Endothelial cell of umbilical vein (primary cell): Measurements from ENCODE around the gene CLRN1. TPM values are rescaled to one million over a fixed set of nuclear protein-coding genes. Genes with fewer than 3 reads are reported as not detected.

ENCODE experiments used
- BruUV-seq: library from RNA; stranded (reverse); fragments of 400-500 nt; replicated peaks from 2 replicates; lab custom pipeline; 2021; lab: Mats Ljungman, UMichigan
- CTCF ChIA-PET: fragments of 300-600, 350-600 bp; sonication (Branson Sonifier 250); formaldehyde crosslinking; loops from one replicate; lab custom pipeline; 2021; ENCODE audit warnings: antibody characterized with exemption, inconsistent platforms; lab: Charles Lee
- POLR2A ChIA-PET: fragments of 300-600, 350-600 bp; sonication (Branson Sonifier 250); formaldehyde crosslinking; loops from one replicate; lab custom pipeline; 2021; ENCODE audit warnings: antibody characterized with exemption, inconsistent platforms; lab: Charles Lee
- DNase-seq: peaks from one replicate; pipeline ENCODE4 v3.0.0-alpha.2; 2011; ENCODE audit warnings: low read depth, low spot score
- FAIRE-seq: peaks from 2 replicates; lab custom pipeline; 2011; peaks lifted over from hg19 to GRCh38; lab: Jason Lieb, UNC
- H2AFZ ChIP-seq: 2 replicates; pipeline ENCODE4 v1.6.0; 2012; ENCODE audit warnings: low read depth, low read length, control low read depth, inconsistent platforms
- H3K27ac ChIP-seq: 2 replicates; pipeline ENCODE4 v1.5.1; 2011; ENCODE audit warnings: low read depth, mild to moderate bottlenecking, control low read depth, low read length, moderate library complexity; ENCODE audit not compliant: insufficient read depth
- H3K27me3 ChIP-seq, 2 experiments: 2 replicates each; pipeline versions ENCODE4 v1.6.0 to v1.6.1; 2011; ENCODE audit warnings: low read length in 2 of 2, mixed read lengths in 1 of 2; ENCODE audit not compliant: control insufficient read depth in 2 of 2, insufficient read depth in 2 of 2
- H3K36me3 ChIP-seq, 2 experiments: 2 replicates in 1 of 2; 3 replicates in 1 of 2; pipeline ENCODE4 v1.5.1; 2011; ENCODE audit warnings: low read length in 2 of 2, mild to moderate bottlenecking in 1 of 2, moderate library complexity in 1 of 2; ENCODE audit not compliant: control insufficient read depth in 2 of 2, insufficient read depth in 2 of 2; ENCODE audit errors: extremely low read depth in 1 of 2
- H3K4me1 ChIP-seq: 3 replicates; pipeline ENCODE4 v1.5.1; 2011; ENCODE audit warnings: mild to moderate bottlenecking, low read length; ENCODE audit not compliant: control insufficient read depth, insufficient read depth; ENCODE audit errors: extremely low read depth
- H3K4me2 ChIP-seq: 2 replicates; pipeline ENCODE4 v1.6.1; 2011; ENCODE audit warnings: low read length, control low read depth, mixed read lengths; ENCODE audit not compliant: insufficient read depth
- H3K4me3 ChIP-seq, 3 experiments: fragments of 200-600 bp in 1 of 3; sonication (generic), shearing (Covaris generic) in 1 of 3; replicated peaks in 1 of 3; 2 replicates each; pipeline ENCODE4 v1.5.1; 2011 to 2016; ENCODE audit warnings: control low read depth in 3 of 3, low read length in 3 of 3, mild to moderate bottlenecking in 2 of 3, inconsistent platforms in 1 of 3, low read depth in 1 of 3, moderate library complexity in 1 of 3; ENCODE audit not compliant: insufficient read depth in 1 of 3
- H3K79me2 ChIP-seq: 2 replicates; pipeline ENCODE4 v1.6.0; 2012; ENCODE audit warnings: low read length, inconsistent platforms; ENCODE audit not compliant: control insufficient read depth, insufficient read depth
- H3K9ac ChIP-seq: replicated peaks from 2 replicates; pipeline ENCODE3; 2011; ENCODE audit warnings: low read length, control low read depth; ENCODE audit not compliant: insufficient read depth; ENCODE audit errors: extremely low read depth
- H3K9me1 ChIP-seq: replicated peaks from 3 replicates; pipeline ENCODE4 v1.6.0; 2011; ENCODE audit warnings: mild to moderate bottlenecking, low read length; ENCODE audit not compliant: control insufficient read depth, insufficient read depth; ENCODE audit errors: extremely low read depth
- H3K9me3 ChIP-seq: replicated peaks from 2 replicates; pipeline ENCODE4 v1.5.1; 2012; ENCODE audit warnings: low read length, inconsistent platforms; ENCODE audit not compliant: control insufficient read depth, insufficient read depth
- H4K20me1 ChIP-seq: replicated peaks from 2 replicates; pipeline ENCODE3; 2011; ENCODE audit warnings: mild to moderate bottlenecking, low read length; ENCODE audit not compliant: control insufficient read depth, insufficient read depth; ENCODE audit errors: extremely low read depth
- CTCF ChIP-seq, 2 donors: IDR thresholded peaks; 1 replicate in 1 of 2; 2 replicates in 1 of 2; pipeline ENCODE4 v1.5.1; 2011; ENCODE audit warnings: low read length in 2 of 2, mild to moderate bottlenecking in 2 of 2, moderate library complexity in 2 of 2, control low read depth in 1 of 2, inconsistent platforms in 1 of 2, low read depth in 1 of 2; ENCODE audit not compliant: insufficient read depth in 1 of 2; ENCODE audit errors: extremely low read depth in 1 of 2
- EZH2 ChIP-seq: IDR thresholded peaks from 2 replicates; pipeline ENCODE4 v1.6.1; 2012; ENCODE audit warnings: borderline replicate concordance, low read depth, mild to moderate bottlenecking, moderate library complexity, low read length, inconsistent platforms; ENCODE audit not compliant: severe bottlenecking
- FOS ChIP-seq: IDR thresholded peaks from 2 replicates; pipeline ENCODE4 v1.6.1; 2011; ENCODE audit warnings: mild to moderate bottlenecking, low read length, moderate library complexity, borderline replicate concordance; ENCODE audit not compliant: insufficient read depth
- GATA2 ChIP-seq: IDR thresholded peaks from 2 replicates; pipeline ENCODE4 v1.7.0; 2011; ENCODE audit warnings: low read depth, mild to moderate bottlenecking, moderate library complexity, mixed read lengths, low read length; ENCODE audit not compliant: insufficient read length, insufficient read depth
- JUN ChIP-seq: IDR thresholded peaks from 2 replicates; pipeline ENCODE4 v1.6.1; 2011; ENCODE audit warnings: borderline replicate concordance, low read depth; ENCODE audit not compliant: insufficient read length, insufficient read depth
- MAX ChIP-seq: IDR thresholded peaks from 2 replicates; pipeline ENCODE4 v1.6.1; 2011; ENCODE audit not compliant: insufficient read depth, insufficient read length
- MYC ChIP-seq: IDR thresholded peaks from one replicate; pipeline ENCODE4 v1.6.1; 2011; ENCODE audit warnings: mild to moderate bottlenecking, low read depth, low read length
- POLR2A ChIP-seq: IDR thresholded peaks from 2 replicates; pipeline ENCODE4 v1.6.1; 2012; ENCODE audit warnings: low read depth, mild to moderate bottlenecking, control low read depth, low read length
- POLR2AphosphoS5 ChIP-seq: IDR thresholded peaks from 2 replicates; pipeline ENCODE4 v1.6.1; 2012; ENCODE audit warnings: low read depth, mild to moderate bottlenecking, control low read depth, low read length, moderate library complexity; ENCODE audit not compliant: insufficient read depth
- dilution Hi-C: fragments of 300-500 bp; cut with MboI; formaldehyde crosslinking; loops from one replicate; pipeline ENCODE4 v1.15.0; 2019; ENCODE audit warnings: low sequenced_read_pairs; ENCODE audit not compliant: extremely low pct_ligation_motif_present
- intact Hi-C: fragments of 100-400 bp; cut with micrococcal nuclease; formaldehyde crosslinking; loops from one replicate; pipeline ENCODE4 v1.10.0; 2022
- polyA plus RNA-seq, 4 experiments: library from polyadenylated mRNA; depleted of rRNA in 3 of 4; stranded (reverse) in 3 of 4; unstranded in 1 of 4; fragments of >200 nt; gene quantifications; 2 replicates each; pipeline versions ENCODE4 v1.2.1 to v1.2.3, GENCODE V29; 2011 to 2012; ENCODE audit warnings: missing spikeins in 1 of 4
- total RNA-seq: library from RNA; stranded (reverse); gene quantifications from 2 replicates; pipeline ENCODE4 v1.2.3, GENCODE V29; 2021

CLRN1 gene
- total and polyA plus RNA-seq, 2 donors (not counting 3 experiments of a cell fraction or from before 2014, with no cell fraction given): not detected

- Histone ChIP-seq H3K36me3 (no peaks in the 10 kb centered on the region), H3K4me1 (no peaks in the 10 kb centered on the region), H2AFZ (no peak overlapping the region), H3K79me2 (no peaks in the 10 kb centered on the region), H3K27ac (no peak overlapping the region), H3K9ac (no peak overlapping the region), H3K27me3 (peaks cover 3 to 12% of the 10 kb centered on the region in 2 experiments), H4K20me1 (no peaks in the 10 kb centered on the region), H3K9me3 (no peaks in the 10 kb centered on the region), H3K4me3 (no peak overlapping the region), H3K4me2 (no peak overlapping the region), H3K9me1 (no peaks in the 10 kb centered on the region)
- dilution Hi-C loops: no loop called here
- intact Hi-C loops: no loop called here
- POLR2A ChIA-PET: no interaction called here
- FAIRE-seq (no peak), DNase-seq (no peak)
- TF ChIP-seq EZH2 (no peak), GATA2 (no peak), POLR2A (no peak), FOS (no peak), POLR2AphosphoS5 (no peak), MYC (no peak), JUN (no peak), CTCF (IDR thresholded peaks at IDR 0.05; ENCODE audit: extremely low read depth in 1 of 2, insufficient read depth in 1 of 2, low read depth in 1 of 2, low read length in 2 of 2) (no peak), MAX (no peak)
- BruUV-seq: no TSS peak
- CTCF ChIA-PET: interaction anchor here (1.0 kb wide), 1 partner anchor 12 kb away, joined by 3 read pairs; no protein-coding TSS in a partner anchor
Observed at GRCh38 chr3:150876611-150877265, 95.8 kb downstream of the CLRN1 start.

Other genes starting within 250 kb of the CLRN1 start
- 16.0 and 16.7 TPM in 2 replicates for gene SIAH2, start 209.6 kb downstream of the CLRN1 start, total RNA-seq
- 25.1 and 45.8 TPM in 2 replicates for gene SIAH2, start 209.6 kb downstream of the CLRN1 start, polyA plus RNA-seq
- not detected in 2 replicates for gene MINDY4B, start 67.3 kb downstream of the CLRN1 start, total RNA-seq
- gene MINDY4B, start 67.3 kb downstream of the CLRN1 start, polyA plus RNA-seq: not detected in 2 replicates
- 0.23 and 0.27 TPM in 2 replicates for gene MED12L, start 112.9 kb upstream of the CLRN1 start, total RNA-seq
- 0.03 TPM in 2 replicates for gene MED12L, start 112.9 kb upstream of the CLRN1 start, polyA plus RNA-seq
- gene GPR171, start 230.5 kb upstream of the CLRN1 start, total RNA-seq: not detected in 2 replicates
- not detected in 2 replicates for gene GPR171, start 230.5 kb upstream of the CLRN1 start, polyA plus RNA-seq